Iris pigment epithelial cell (primary cell): Measurements from ENCODE around the gene HEPACAM2.

Experiments used
- DNase-seq: peaks from one replicate; pipeline ENCODE4 v3.0.0-alpha.2; 2011; ENCODE audit warnings: low read depth

The HEPACAM2 gene

GRCh38 chr7:93202594-93203250 lies 23.5 kb downstream of the HEPACAM2 start:
- DNase-seq, result no peak

- no peak for DNase-seq
These were observed 27.8 kb downstream of the HEPACAM2 start for GRCh38 chr7:93198472-93198871.

DNA sequence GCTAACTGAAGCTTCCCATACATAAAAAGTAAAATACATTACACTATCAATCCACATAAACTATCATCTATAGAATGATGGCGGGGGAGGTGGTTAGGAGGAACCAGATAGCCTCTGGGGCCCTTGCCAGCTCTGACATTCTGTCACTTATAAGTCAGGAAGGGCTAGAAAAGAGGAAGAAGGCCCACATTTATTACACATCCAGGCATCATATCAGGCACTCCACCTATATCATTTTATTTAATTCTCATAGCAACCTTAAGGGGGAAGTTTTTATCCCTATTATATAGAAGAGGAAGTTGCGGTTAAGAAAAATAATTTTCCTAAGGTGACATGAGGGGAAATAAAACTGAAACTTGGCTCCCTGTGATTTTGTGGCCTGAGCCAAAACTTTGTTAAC lies 29.9 kb downstream of the HEPACAM2 start:
- no peak for DNase-seq

- DNase-seq, result peak; percentile 54
These were observed 31.9 kb downstream of the HEPACAM2 start for GRCh38 chr7:93194386-93194785.

GRCh38 chr7:93188870-93189634 lies 37.2 kb downstream of the HEPACAM2 start:
- DNase-seq, result no peak

GRCh38 chr7:93185303-93186027 lies 40.8 kb downstream of the HEPACAM2 start:
- peak; percentile 58 for DNase-seq

DNA sequence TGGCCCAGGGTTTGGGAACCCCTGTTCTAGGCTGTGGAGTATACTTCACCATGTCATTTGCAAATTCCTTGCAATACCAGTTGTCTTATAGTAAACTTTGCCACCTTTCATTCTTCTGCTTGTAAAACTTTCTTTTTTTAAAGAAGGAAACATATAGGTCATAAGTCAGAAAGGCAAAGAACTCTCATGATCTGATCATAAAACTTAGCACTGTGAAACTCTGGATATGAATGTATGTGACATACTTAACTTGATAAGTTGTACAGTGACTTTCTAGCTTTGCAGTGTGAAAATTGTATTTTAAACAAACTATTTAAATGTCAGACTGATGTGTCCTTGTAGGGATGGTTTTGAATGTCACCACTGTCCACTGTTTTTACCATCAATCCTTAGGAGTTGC lies 47.1 kb downstream of the HEPACAM2 start:
- no peak for DNase-seq

GRCh38 chr7:93178213-93178612 lies 48.1 kb downstream of the HEPACAM2 start:
- no peak for DNase-seq

DNA sequence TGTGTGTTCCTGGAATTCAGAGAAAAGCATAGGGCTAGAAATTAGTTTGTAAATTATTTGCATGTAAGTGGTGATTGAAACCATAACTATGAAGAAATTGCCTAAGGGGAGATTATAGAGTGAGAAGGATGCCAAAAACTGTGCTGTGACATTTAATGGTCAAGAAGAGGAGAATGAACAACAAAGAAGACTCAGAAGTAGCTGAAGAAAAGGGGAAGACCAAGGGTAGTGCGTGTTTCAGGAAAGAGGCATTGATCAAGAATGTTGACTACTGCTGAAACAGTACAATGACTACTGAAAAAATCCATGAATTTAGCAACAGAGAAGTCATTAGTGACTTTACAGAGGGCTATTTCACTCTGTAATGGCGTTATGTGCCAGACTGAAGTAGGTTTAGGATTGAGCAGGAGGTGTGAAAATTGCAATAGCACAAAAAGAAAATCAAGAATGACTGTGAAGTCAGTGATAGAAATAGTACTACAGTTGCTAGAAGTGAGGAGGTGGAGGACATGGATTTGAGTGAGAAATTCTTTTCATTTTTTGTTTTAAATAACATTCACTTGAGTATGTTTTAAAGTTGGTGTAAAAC lies 49.2 kb downstream of the HEPACAM2 start:
- no peak for DNase-seq

DNA sequence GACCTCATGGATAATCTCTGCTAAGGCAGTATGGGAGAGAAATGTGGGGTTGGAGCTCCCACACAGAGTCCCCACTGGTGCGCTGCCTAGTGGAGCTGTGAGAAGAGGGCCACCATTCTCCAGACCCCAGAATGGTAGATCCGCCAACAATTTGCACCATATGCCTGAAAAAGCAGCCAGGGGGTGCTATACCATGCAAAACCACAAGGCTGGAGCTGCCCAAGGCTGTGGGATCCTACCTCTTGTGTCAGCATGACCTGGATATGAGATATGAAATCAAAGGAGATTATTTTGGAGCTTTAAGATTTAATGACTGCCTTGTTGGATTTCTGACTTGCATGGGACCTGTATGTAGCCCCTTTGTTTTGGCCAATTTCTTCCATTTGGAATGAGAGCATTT lies 51.0 kb downstream of the HEPACAM2 start:
- DNase-seq, result no peak

DNA sequence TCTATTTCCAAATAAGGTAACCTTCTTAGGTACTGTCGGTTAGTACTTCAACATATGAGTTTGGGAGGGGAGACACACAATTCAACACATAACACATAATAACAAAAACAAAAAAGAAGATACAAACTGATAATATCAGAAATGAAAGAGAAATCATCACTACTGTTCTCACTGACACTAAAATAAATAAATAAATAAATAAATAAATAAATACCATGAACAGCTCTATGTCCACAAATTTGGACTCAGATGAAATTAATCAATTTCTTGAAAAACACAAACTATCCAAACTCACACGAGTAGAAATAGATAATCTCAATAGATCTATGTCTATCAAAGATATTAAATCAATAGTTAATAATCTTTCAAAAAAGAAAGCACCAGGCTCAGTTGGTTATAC lies 53.6 kb downstream of the HEPACAM2 start:
- DNase-seq, result no peak

- DNase-seq, result no peak
These were observed 54.6 kb downstream of the HEPACAM2 start for GRCh38 chr7:93171606-93172226.

DNA sequence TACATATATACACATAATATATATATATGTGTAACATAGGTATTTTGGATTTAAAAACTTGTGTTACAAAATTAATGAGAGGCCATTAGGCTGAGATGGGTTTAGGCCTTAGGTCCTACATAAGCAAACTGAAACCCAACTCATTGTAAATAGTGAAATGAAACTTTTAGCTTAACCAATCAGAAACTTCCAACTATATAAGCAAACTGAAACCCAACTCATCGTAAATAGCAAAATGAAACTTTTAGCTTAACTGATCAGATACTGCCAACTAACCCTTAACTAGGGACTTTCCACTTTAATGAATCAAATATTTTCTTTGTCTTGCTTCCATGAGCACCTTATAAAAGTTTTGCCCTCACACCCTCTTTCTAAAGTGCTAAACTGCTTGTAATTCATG lies 60.8 kb downstream of the HEPACAM2 start:
- no peak for DNase-seq

GRCh38 chr7:93164766-93165165 lies 61.5 kb downstream of the HEPACAM2 start:
- DNase-seq, result no peak

DNA sequence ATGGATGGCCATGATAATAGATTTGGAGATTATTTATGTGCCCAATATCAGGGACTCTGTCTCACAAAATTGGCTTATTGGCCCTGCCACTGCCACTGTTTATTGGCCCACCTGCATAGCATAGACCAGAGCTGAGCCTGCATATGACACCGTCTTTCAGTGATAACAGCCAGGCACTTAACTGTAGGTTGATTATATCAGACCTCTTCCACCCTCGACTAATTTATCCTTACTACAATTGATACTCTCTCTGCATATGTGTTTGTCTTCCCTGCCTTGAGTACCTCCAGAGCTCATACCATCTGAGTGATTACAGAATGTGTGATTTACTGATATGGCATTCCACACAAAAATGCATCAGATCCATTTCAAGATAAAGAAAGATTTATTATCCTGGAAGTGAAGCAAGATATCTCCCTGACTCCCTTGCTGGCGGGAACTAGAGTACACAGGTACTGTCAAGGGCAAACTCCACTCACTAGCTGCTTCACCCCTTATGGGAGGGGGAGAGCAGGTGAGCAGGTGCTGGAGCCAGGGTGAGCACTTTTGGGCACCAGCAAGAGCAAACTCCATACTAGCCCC lies 65.0 kb downstream of the HEPACAM2 start:
- no peak for DNase-seq

DNA sequence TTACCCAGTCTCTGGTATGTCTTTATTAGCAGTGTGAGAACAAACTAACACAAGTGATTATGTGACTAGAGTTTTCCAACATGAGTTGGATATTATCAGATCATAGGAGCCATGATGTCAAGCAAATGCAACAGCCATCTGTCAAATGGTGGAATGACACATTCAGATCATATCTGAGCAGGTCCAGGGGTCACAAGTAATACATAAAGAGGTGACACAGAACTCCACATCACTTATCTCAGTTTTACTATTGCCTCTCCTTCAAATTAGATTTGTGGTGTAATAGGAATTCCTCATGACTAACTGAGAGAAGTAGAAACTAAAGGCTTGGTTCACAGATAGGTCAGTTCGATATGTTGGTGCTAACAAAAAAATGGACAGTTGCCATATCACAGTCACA lies 65.9 kb downstream of the HEPACAM2 start:
- peak; percentile 58 for DNase-seq

DNA sequence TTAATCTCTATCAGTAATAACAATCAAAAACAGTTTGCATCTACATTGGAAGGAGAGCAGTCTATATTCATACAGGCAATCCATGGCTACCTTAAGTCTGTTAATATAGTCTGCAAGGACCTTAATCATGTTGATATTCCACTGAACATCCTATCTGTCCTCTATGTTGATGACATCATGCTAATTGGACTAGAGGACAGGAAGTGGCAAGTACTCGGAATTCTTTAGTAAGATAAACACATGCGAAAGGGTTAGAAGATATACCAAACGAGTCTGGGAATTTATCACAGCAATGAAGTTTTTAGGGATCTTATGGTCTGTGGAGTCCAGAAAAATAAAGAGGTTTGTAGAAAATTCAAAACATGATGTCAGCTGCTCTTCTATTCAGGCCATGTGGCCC lies 66.8 kb downstream of the HEPACAM2 start:
- peak; percentile 60 for DNase-seq

DNA sequence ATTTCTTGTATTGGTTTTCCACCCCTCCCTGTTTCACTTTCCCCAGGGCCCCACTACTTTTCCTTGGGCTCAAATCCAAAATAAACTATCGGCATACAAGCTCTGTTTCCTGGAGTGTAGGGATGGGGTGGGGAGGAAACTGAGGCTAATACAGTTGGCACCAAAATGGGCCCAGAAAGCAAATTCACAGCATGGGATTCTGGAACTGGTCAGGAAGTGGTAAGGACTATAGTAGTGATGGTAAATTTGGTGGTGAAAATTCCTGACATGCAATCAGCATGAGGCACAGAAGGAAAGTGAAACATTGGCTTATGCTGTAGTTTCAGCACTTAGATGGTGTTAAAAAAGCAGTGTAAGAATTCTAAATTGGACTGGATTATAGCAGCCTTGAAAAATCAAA lies 69.4 kb downstream of the HEPACAM2 start:
- DNase-seq, result peak; percentile 42

DNA sequence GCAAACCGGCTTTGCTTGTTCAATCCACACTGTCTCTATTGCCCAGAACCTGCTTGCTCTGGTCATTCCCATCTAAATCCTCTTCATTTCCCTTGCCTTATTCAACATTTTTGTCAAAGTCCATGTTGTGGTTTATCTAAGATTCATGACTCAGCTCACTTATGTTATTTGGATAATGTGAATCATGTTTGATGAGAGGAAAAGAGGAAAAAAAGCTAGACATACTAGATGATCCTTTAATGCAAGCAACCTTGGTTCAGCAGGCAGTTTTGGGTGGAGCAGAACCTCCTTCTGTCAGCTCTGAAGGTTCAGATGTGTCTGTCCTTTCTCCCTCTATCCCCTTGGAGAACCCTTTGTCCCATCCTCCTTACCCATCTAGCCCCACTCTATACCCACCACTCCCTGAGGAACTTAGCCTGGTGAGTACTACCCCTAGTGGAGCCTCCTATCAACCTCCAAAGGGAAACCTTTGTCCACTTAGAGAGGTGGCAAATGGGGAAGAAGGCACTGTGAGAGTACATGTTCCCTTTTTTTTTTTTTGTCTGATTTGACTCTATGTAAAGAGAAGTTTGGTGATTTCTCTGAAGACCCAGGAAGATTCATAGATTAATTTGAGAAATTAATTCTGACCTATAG lies 76.0 kb downstream of the HEPACAM2 start:
- peak; percentile 69 for DNase-seq

DNA sequence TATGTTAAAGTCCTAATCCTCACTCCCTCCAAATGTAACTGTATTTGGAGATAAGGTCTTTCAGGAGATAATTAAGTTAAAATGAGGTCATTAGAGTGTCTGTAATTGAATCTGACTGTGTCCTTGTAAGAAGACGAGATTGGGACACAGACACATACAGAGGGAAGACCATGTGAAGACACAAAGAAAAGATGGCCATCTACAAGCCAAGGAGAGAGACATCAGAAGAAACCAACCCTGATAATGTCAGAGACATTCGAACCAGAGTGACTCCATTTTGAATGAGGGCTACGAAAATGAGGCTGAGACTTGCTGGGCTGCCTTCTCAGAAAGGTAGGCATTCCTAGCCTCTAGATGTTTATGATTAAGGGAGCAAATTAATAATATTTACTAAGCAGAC lies 77.5 kb downstream of the HEPACAM2 start:
- DNase-seq, result no peak

GRCh38 chr7:93148144-93148543 lies 78.1 kb downstream of the HEPACAM2 start, which contains the start of gene SAMD9L:
Gene SAMD9L, minus strand, starts transcription at chr7:93148385. Its CDS starts 12,414 bp downstream, at chr7:93135971.
- peak; percentile 53 for DNase-seq
